ENCODE results near the gene NCOA1.

DNA sequence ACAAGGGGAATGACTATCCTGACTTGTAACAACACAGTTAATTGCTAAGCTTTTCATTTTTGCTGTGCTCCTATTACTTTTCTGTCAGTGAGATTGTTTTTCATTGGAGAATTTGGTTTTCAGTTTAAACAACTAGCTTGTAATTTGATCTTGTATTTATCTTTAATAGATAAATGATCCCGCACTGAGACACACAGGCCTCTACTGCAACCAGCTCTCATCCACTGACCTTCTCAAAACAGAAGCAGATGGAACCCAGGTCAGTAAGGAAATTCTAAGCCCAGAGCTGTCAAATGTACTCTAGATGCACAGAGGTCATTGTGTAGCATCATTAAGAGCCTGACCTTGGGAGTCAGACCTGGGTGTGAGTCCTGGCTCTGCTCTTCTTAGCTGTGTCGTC, 271.5 kb downstream of the NCOA1 start:
- no peak for TF ChIP-seq POLR2A (IDR thresholded peaks at IDR 0.05; ENCODE audit: low read length)
- no peak for TF ChIP-seq GATA1 (IDR thresholded peaks at IDR 0.05; ENCODE audit: low read depth, low read length)
